ENCODE measurements around the gene ABI3BP. TPM values are rescaled to one million over a fixed set of nuclear protein-coding genes. Genes with fewer than 3 reads are reported as not detected.

The ABI3BP gene
- total RNA-seq, 4 donors from 2014 or later, result 6.2 to 68.7 (median 18.8) TPM

GRCh38 chr3:100720426-100720825, 272.8 kb downstream of the ABI3BP start:
- peaks cover 0 to 87% (median 3%) of the 10 kb centered on the region in 3 donors for H3K36me3 ChIP-seq
- WGBS, 2 donors, result 82 to 92% methylated on average over 5 of the region's 5 CpGs
- H3K27ac ChIP-seq, result no peak overlapping the region
- intact Hi-C loops (cut with DNase I), result no loop called here
- H3K27me3 ChIP-seq, result no peaks in the 10 kb centered on the region
- no peak for TF ChIP-seq CTCF (IDR thresholded peaks at IDR 0.05)
- TF ChIP-seq POLR2A (IDR thresholded peaks at IDR 0.05), result no peak
- H3K4me1 ChIP-seq, result peaks cover 0 to 23% (median 0%) of the 10 kb centered on the region in 3 donors
- H3K9me3 ChIP-seq, result no peaks in the 10 kb centered on the region
- H3K4me3 ChIP-seq, result no peak overlapping the region
- DNase-seq, result no peak

DNA sequence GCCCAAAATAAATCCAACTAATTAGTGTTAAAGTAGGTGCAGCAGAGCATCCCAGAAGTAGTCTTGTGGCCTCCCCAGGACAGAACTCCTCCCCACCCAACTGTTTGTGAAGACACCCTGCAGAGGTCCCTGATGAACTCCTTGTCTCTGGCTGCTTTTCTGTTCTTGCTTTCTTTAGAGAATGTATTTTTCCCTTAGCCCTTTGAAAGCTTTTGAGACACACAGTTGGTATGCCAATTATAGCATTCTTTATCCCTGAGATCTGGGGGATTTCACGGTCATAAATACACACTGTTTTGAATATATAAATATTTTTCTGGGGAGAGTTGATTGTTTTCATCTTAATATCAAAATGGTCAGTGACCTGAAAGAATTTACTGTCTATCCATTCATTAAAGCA, 274.1 kb downstream of the ABI3BP start:
- DNase-seq, result no peak
- Histone ChIP-seq H3K4me3 (no peak overlapping the region), H3K27me3 (no peaks in the 10 kb centered on the region), H3K4me1 (peaks cover 0 to 31% (median 0%) of the 10 kb centered on the region in 3 donors), H3K9me3 (no peaks in the 10 kb centered on the region), H3K36me3 (peaks cover 0 to 87% (median 6%) of the 10 kb centered on the region in 3 donors), H3K27ac (no peak overlapping the region)
- 25 to 61% methylated on average over 1 of the region's 1 CpG for WGBS, 2 donors
- no peak for TF ChIP-seq CTCF (IDR thresholded peaks at IDR 0.05)
- no peak for TF ChIP-seq POLR2A (IDR thresholded peaks at IDR 0.05)
- intact Hi-C loops (cut with DNase I), result no loop called here

- H3K27me3 ChIP-seq, result no peaks in the 10 kb centered on the region
- peaks cover 0 to 35% (median 0%) of the 10 kb centered on the region in 3 donors for H3K4me1 ChIP-seq
- TF ChIP-seq CTCF (IDR thresholded peaks at IDR 0.05) (no peak), POLR2A (IDR thresholded peaks at IDR 0.05) (no peak)
- DNase-seq, result no peak
- no peak overlapping the region for H3K4me3 ChIP-seq
- H3K9me3 ChIP-seq, result no peaks in the 10 kb centered on the region
- 97% methylated on average over 4 of the region's 4 CpGs for WGBS, 2 donors
- H3K27ac ChIP-seq, result no peak overlapping the region
- intact Hi-C loops (cut with DNase I), result no loop called here
- peaks cover 0 to 80% (median 6%) of the 10 kb centered on the region in 3 donors for H3K36me3 ChIP-seq
Observed at GRCh38 chr3:100717637-100718487, 275.4 kb downstream of the ABI3BP start.

DNA sequence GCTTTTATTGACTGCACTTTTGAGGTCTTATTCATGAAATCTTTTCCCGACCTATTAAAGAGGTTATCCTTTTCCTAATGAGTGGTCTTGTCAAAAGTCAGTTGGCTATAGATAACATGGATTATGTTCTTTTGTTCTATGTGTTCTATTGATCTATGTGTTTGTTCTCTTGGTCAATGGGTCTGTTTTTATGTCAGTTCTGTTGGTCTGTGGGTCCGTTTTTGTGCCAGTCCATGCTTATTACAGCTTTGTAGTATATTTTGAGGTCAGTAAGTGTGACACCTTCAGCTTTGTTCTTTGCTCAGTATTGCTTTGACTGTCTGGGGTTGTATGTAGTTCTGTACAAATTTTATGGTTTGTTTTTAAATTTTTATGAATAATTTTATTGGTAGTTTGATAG, 276.2 kb downstream of the ABI3BP start:
- WGBS, 2 donors, result 80 to 83% methylated on average over 2 of the region's 2 CpGs
- H3K27ac ChIP-seq, result no peak overlapping the region
- DNase-seq, result no peak
- TF ChIP-seq CTCF (IDR thresholded peaks at IDR 0.05) (no peak), POLR2A (IDR thresholded peaks at IDR 0.05) (no peak)
- peaks cover 0 to 43% (median 2%) of the 10 kb centered on the region in 3 donors for H3K4me1 ChIP-seq
- no peak overlapping the region for H3K4me3 ChIP-seq
- no peaks in the 10 kb centered on the region for H3K27me3 ChIP-seq
- intact Hi-C loops (cut with DNase I), result no loop called here
- no peaks in the 10 kb centered on the region for H3K9me3 ChIP-seq
- H3K36me3 ChIP-seq, result peaks cover 0 to 72% (median 6%) of the 10 kb centered on the region in 3 donors

- Histone ChIP-seq H3K4me3 (no peak overlapping the region), H3K4me1 (peaks cover 9 to 62% (median 15%) of the 10 kb centered on the region in 3 donors), H3K27me3 (no peaks in the 10 kb centered on the region), H3K27ac (no peak overlapping the region), H3K36me3 (peaks cover 0 to 54% (median 6%) of the 10 kb centered on the region in 3 donors), H3K9me3 (no peaks in the 10 kb centered on the region)
- DNase-seq, result no peak
- TF ChIP-seq CTCF (IDR thresholded peaks at IDR 0.05) (no peak), POLR2A (IDR thresholded peaks at IDR 0.05) (no peak)
- intact Hi-C loops (cut with DNase I), result no loop called here
Observed at GRCh38 chr3:100715176-100715575, 278.0 kb downstream of the ABI3BP start.
